Activated CD4-positive, alpha-beta memory T cell treated with anti-CD3 and anti-CD28 coated beads for 36 hours (primary cell): ENCODE data around the gene PAEP. TPM values are rescaled to one million over a fixed set of nuclear protein-coding genes. Genes with fewer than 3 reads are reported as not detected.

Experiments
- CTCF ChIA-PET: fragments of 350-600 bp; sonication (Branson Sonifier 250); formaldehyde crosslinking; loops from one replicate; lab custom pipeline; 2021; ENCODE audit warnings: antibody characterized with exemption, inconsistent platforms; lab: Charles Lee
- POLR2A ChIA-PET: fragments of 350-600 bp; sonication (Branson Sonifier 250); formaldehyde crosslinking; loops from one replicate; lab custom pipeline; 2021; ENCODE audit warnings: antibody characterized with exemption; lab: Charles Lee
- DNase-seq: peaks from one replicate; pipeline ENCODE4 v3.0.0-alpha.2; 2020
- H3K27ac Mint-ChIP-seq: one replicate; pipeline ENCODE4 v1.8.0; 2021; ENCODE audit warnings: mixed read lengths
- H3K27me3 Mint-ChIP-seq: one replicate; pipeline ENCODE4 v1.8.0; 2021; ENCODE audit warnings: mixed read lengths
- H3K36me3 Mint-ChIP-seq: one replicate; pipeline ENCODE4 v1.8.0; 2021; ENCODE audit warnings: mixed read lengths
- H3K4me1 Mint-ChIP-seq: one replicate; pipeline ENCODE4 v1.8.0; 2021; ENCODE audit warnings: low read depth, mixed read lengths
- H3K4me3 Mint-ChIP-seq: one replicate; pipeline ENCODE4 v1.8.0; 2021; ENCODE audit warnings: mild to moderate bottlenecking, mixed read lengths
- H3K9me3 Mint-ChIP-seq: one replicate; pipeline ENCODE4 v1.8.0; 2021; ENCODE audit warnings: mixed read lengths
- intact Hi-C: fragments of 100-400 bp; cut with micrococcal nuclease; formaldehyde crosslinking; loops from one replicate; pipeline ENCODE4 v1.15.1; 2023
- total RNA-seq, 2 experiments: library from RNA; stranded (reverse); gene quantifications; one replicate each; pipeline ENCODE4 v1.2.3, GENCODE V29; 2021

PAEP gene
- total RNA-seq, 2 experiments from 2014 or later = not detected

DNA sequence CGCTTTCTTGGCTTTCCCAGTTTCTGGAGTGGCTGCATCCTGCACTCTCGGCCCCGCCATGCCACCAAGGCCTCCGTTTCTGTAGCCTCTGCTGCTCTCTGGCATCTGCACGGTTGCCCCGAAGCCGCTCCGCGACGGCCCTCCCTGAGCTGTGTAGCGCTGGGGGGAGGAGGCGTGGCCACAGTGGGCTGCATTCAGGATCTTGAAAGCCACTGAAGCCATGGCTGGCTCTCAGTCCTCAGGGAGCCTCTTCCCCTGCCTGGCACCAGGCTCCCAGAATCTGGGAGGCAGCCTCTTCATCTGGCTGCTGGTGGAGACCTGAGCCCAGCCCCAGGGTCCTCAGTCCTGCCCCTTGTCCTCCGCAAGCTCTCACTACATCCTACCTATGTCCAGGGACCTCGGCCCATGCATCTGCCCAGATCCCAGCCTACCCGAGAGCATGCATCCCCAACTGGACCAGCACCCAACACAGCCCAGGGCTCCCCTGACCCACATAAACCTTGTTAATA lies 25.1 kb downstream of the PAEP start:
- CTCF ChIA-PET = interaction anchor here (0.6 kb wide), 1 partner anchor 16 kb away, joined by 4 read pairs; no protein-coding TSS in a partner anchor

GRCh38 chr9:135587658-135588057 lies 26.1 kb downstream of the PAEP start:
- Mint-ChIP-seq H3K36me3 (no peaks in the 10 kb centered on the region), H3K4me3 (no peak overlapping the region), H3K27me3 (peaks cover 6% of the 10 kb centered on the region), H3K4me1 (no peaks in the 10 kb centered on the region), H3K9me3 (no peaks in the 10 kb centered on the region), H3K27ac (no peak overlapping the region)
- intact Hi-C loops = no loop called here
- DNase-seq = no peak
- CTCF ChIA-PET = no interaction called here
- POLR2A ChIA-PET = no interaction called here

More for the DNA sequence above, 25.1 kb downstream of the PAEP start:
- no peak for DNase-seq
- Mint-ChIP-seq H3K27me3 (peaks cover 6% of the 10 kb centered on the region), H3K27ac (no peak overlapping the region), H3K9me3 (no peaks in the 10 kb centered on the region), H3K36me3 (no peaks in the 10 kb centered on the region), H3K4me3 (no peak overlapping the region), H3K4me1 (no peaks in the 10 kb centered on the region)
- intact Hi-C loops = no loop called here
- POLR2A ChIA-PET = no interaction called here

GRCh38 chr9:135588371-135588770 lies 26.8 kb downstream of the PAEP start:
- POLR2A ChIA-PET = no interaction called here
- no peaks in the 10 kb centered on the region for H3K36me3 Mint-ChIP-seq
- no peak overlapping the region for H3K27ac Mint-ChIP-seq
- H3K4me1 Mint-ChIP-seq = no peaks in the 10 kb centered on the region
- intact Hi-C loops = no loop called here
- H3K27me3 Mint-ChIP-seq = peaks cover 7% of the 10 kb centered on the region
- H3K9me3 Mint-ChIP-seq = no peaks in the 10 kb centered on the region
- DNase-seq = no peak
- CTCF ChIA-PET = no interaction called here
- no peak overlapping the region for H3K4me3 Mint-ChIP-seq

- H3K4me1 Mint-ChIP-seq = no peaks in the 10 kb centered on the region
- H3K36me3 Mint-ChIP-seq = no peaks in the 10 kb centered on the region
- intact Hi-C loops = no loop called here
- DNase-seq = no peak
- POLR2A ChIA-PET = no interaction called here
- CTCF ChIA-PET = no interaction called here
- H3K9me3 Mint-ChIP-seq = no peaks in the 10 kb centered on the region
- H3K4me3 Mint-ChIP-seq = no peak overlapping the region
- H3K27ac Mint-ChIP-seq = no peak overlapping the region
- H3K27me3 Mint-ChIP-seq = peaks cover 8% of the 10 kb centered on the region
These were observed 27.5 kb downstream of the PAEP start for GRCh38 chr9:135588886-135589595.

DNA sequence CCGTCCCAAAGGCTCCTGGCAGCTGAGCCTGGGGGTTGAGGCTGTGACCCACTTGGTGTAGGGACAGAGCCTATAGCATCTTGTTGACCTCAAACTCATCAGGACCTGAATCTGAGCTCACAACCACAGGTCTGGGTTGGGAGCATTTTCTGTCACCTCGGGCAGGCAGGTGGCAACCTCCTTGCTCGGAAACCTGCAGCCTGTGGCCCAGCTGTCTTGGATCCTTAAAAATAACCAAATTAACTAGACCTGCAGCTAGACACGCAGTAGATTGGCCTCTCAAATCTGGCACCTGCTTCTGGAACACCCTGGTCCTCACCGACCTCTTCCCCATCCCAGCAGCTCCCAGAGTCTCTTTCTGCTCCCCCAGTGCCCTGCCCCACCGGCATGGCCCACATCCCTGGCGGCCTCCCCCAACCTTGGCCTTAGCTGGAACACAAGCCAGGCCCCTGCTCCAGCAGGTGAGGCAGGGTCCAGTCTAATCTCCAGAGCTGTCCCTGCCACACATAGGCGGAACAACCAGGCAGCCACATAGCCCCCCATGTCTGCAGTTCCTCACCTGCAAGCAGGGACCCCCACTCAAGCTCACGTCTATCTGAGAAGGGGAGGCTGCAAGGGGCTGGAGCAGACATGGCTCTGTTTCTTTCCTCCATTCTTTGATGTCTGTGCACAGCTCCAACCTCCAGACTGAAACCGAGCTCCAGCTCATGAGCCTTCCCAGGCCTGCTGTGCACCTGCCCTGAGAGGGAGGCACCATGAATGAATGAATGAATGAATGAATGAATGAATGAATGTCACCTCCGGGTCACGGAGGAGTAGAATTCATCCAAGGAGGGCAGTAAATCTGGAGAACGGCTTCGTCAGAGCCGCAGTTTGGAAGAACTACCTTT lies 28.3 kb downstream of the PAEP start:
- ChIA-PET CTCF (interaction anchor here (1.0 kb wide), 1 partner anchor 14 kb away, joined by 3 read pairs; no protein-coding TSS in a partner anchor), POLR2A (no interaction called here)
- Mint-ChIP-seq H3K9me3 (peaks cover under 1% of the 10 kb centered on the region), H3K27me3 (peaks cover 8% of the 10 kb centered on the region), H3K4me1 (no peaks in the 10 kb centered on the region), H3K27ac (no peak overlapping the region), H3K36me3 (no peaks in the 10 kb centered on the region), H3K4me3 (no peak overlapping the region)
- intact Hi-C loops = no loop called here
- no peak for DNase-seq

GRCh38 chr9:135590486-135591079 lies 29.0 kb downstream of the PAEP start:
- H3K27ac Mint-ChIP-seq = no peak overlapping the region
- POLR2A ChIA-PET = no interaction called here
- peaks cover 2% of the 10 kb centered on the region for H3K9me3 Mint-ChIP-seq
- no peaks in the 10 kb centered on the region for H3K4me1 Mint-ChIP-seq
- intact Hi-C loops = no loop called here
- no peaks in the 10 kb centered on the region for H3K36me3 Mint-ChIP-seq
- CTCF ChIA-PET = interaction anchor here (1.0 kb wide), 1 partner anchor 13 kb away, joined by 3 read pairs; no protein-coding TSS in a partner anchor
- peaks cover 8% of the 10 kb centered on the region for H3K27me3 Mint-ChIP-seq
- no peak overlapping the region for H3K4me3 Mint-ChIP-seq
- no peak for DNase-seq

DNA sequence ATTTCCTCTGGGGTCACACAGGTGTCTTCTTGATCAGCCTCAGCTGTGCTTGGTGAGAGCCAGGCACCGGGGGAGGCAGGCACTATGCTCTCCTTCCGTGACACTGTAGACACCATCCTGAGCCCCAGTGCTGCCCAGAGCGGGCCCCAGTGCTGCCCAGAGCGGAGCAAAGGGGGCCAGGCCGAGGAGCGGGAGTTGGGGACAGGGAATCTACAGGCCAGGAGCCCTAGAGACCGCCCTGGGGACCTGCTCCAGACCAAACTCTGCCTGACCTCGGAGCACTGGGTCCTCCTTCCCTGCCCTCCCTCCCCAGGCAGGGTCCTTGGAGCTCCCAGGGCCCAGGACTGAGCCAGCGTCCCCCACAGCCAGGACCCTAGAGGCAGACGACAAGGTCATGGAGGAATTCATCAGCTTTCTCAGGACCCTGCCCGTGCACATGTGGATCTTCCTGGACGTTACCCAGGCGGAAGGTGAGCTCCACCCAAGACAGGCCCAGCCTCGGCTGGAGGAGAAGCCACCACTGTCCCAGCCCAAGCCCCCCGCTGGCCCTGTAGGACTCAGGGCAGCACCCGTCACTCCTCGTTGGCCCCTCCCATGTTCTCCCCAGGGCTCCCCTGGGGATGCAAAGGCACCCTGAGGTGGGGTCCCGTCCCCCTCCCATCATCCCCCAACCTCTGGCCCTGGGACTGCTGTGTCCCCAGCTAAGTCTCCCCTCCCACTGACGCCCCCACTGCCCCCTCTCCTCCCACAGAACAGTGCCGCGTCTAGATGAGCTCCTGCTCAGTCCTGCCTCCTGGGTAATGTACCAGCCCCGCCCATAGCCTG lies 30.2 kb downstream of the PAEP start:
- Mint-ChIP-seq H3K27ac (no peak overlapping the region), H3K4me3 (no peak overlapping the region), H3K27me3 (peaks cover 12% of the 10 kb centered on the region), H3K4me1 (no peaks in the 10 kb centered on the region), H3K36me3 (no peaks in the 10 kb centered on the region), H3K9me3 (peaks cover 2% of the 10 kb centered on the region)
- no peak for DNase-seq
- POLR2A ChIA-PET = no interaction called here
- CTCF ChIA-PET = no interaction called here
- intact Hi-C loops = no loop called here

GRCh38 chr9:135592331-135592590 lies 30.7 kb downstream of the PAEP start:
- Mint-ChIP-seq H3K36me3 (no peaks in the 10 kb centered on the region), H3K9me3 (peaks cover 2% of the 10 kb centered on the region), H3K27ac (no peak overlapping the region), H3K4me3 (no peak overlapping the region), H3K27me3 (peaks cover 12% of the 10 kb centered on the region), H3K4me1 (no peaks in the 10 kb centered on the region)
- ChIA-PET CTCF (no interaction called here), POLR2A (no interaction called here)
- DNase-seq = no peak
- intact Hi-C loops = no loop called here

DNA sequence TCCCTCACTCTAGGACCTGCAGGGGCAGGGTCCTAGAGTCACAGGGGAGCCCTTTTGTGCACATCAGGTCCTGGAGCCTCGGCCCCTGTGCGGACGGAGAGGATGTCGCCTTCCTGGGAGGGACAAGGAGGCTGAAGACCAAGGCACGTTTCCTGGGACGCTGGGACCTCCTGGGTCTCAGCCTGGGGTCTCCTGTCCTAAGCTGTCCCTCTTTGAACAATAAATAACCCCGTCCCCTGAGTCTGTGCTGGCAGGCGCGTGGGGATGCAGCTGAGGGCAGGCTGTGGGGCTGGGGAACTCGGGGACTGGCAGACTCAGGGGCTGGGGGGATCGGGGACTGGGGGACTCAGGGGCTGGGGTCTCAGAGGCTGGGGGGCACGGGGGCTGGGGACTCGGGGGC lies 31.1 kb downstream of the PAEP start:
- no peak overlapping the region for H3K27ac Mint-ChIP-seq
- peaks cover 12% of the 10 kb centered on the region for H3K27me3 Mint-ChIP-seq
- POLR2A ChIA-PET = no interaction called here
- no peak overlapping the region for H3K4me3 Mint-ChIP-seq
- CTCF ChIA-PET = no interaction called here
- no peaks in the 10 kb centered on the region for H3K36me3 Mint-ChIP-seq
- no peak for DNase-seq
- peaks cover 2% of the 10 kb centered on the region for H3K9me3 Mint-ChIP-seq
- no peaks in the 10 kb centered on the region for H3K4me1 Mint-ChIP-seq
- intact Hi-C loops = no loop called here

DNA sequence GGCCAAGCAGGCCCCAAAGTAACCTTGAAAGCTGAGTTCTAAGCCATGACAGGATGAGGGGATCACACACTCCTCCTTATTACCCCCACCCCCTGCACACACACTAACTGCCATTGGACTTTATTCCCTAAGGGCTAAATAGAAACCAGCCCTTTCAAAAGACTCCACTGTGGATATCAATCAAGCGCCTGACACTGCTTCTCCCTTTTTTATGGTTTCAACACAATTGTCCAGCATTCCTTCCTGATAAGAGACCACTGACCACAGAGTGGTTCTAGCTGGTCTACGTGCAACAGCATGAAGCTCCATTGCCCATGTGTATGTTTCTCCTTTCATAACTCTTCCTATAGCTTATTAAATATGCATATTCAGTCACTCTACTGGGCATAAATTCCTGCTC lies 34.7 kb downstream of the PAEP start:
- Mint-ChIP-seq H3K9me3 (peaks cover 2% of the 10 kb centered on the region), H3K4me3 (no peak overlapping the region), H3K27me3 (peaks cover 13% of the 10 kb centered on the region), H3K36me3 (no peaks in the 10 kb centered on the region), H3K27ac (no peak overlapping the region), H3K4me1 (no peaks in the 10 kb centered on the region)
- CTCF ChIA-PET = interaction anchor here (0.9 kb wide), 1 partner anchor 7 kb away, joined by 3 read pairs; no protein-coding TSS in a partner anchor
- POLR2A ChIA-PET = no interaction called here
- no peak for DNase-seq
- intact Hi-C loops = no loop called here

- intact Hi-C loops = loop anchor here (10.0 kb wide), 1 partner anchor 364 kb away; the partner anchor contains the start of gene UBAC1
- CTCF ChIA-PET = interaction anchor here (1.3 kb wide), 1 partner anchor 96 kb away, joined by 3 read pairs; no protein-coding TSS in a partner anchor
- no peaks in the 10 kb centered on the region for H3K9me3 Mint-ChIP-seq
These were observed 38.8 kb downstream of the PAEP start for GRCh38 chr9:135600296-135600817.

More at GRCh38 chr9:135600296-135600817, 38.8 kb downstream of the PAEP start:
- H3K4me3 Mint-ChIP-seq = no peak overlapping the region
- no peaks in the 10 kb centered on the region for H3K36me3 Mint-ChIP-seq
- no peak for DNase-seq
- POLR2A ChIA-PET = no interaction called here
- no peak overlapping the region for H3K27ac Mint-ChIP-seq
- H3K4me1 Mint-ChIP-seq = no peaks in the 10 kb centered on the region
- H3K27me3 Mint-ChIP-seq = peaks cover 16% of the 10 kb centered on the region
